ENCODE results near the gene ETS1.

ETS1 gene

GRCh38 chr11:128629516-128630106 lies 42.3 kb upstream of the ETS1 start:
- no peak overlapping the region for H3K27ac ChIP-seq
- ChIA-PET POLR2A (ENCODE audit: low non-redundant PET) (no interaction called here), CTCF (interaction anchor here (0.5 to 4.4 kb wide), 8 partner anchors 8 to 598 kb away, joined by 3 to 28 read pairs (median 4); no protein-coding TSS in a partner anchor)
- DNase-seq (ENCODE audit: low spot score), result no peak
- TF ChIP-seq, protein P1, sequence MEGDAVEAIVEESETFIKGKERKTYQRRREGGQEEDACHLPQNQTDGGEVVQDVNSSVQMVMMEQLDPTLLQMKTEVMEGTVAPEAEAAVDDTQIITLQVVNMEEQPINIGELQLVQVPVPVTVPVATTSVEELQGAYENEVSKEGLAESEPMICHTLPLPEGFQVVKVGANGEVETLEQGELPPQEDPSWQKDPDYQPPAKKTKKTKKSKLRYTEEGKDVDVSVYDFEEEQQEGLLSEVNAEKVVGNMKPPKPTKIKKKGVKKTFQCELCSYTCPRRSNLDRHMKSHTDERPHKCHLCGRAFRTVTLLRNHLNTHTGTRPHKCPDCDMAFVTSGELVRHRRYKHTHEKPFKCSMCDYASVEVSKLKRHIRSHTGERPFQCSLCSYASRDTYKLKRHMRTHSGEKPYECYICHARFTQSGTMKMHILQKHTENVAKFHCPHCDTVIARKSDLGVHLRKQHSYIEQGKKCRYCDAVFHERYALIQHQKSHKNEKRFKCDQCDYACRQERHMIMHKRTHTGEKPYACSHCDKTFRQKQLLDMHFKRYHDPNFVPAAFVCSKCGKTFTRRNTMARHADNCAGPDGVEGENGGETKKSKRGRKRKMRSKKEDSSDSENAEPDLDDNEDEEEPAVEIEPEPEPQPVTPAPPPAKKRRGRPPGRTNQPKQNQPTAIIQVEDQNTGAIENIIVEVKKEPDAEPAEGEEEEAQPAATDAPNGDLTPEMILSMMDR (conservative IDR thresholded peaks at IDR 0.05; ENCODE audit: low read depth), result no peak

DNA sequence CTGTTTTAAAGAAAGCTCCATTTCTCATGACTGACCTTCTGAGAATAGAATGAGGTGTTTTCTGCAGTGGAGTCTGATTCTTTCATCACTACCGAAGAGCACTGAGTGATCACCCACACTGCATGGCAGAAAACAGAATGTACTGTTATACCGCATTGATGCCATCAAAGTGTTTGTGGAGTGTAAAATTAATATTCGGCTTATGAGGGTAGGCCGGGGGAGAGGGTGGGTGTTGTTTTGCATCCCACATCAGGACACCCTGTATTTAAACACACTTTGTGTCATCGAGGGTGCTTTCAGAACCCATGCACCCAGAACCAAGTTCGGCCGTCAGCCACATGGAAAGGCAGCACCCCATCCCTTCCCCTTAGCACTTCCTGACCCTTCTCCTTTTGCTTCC lies 41.3 kb upstream of the ETS1 start:
- no peak for DNase-seq (ENCODE audit: low spot score)
- POLR2A ChIA-PET (ENCODE audit: low non-redundant PET), result no interaction called here
- no peak overlapping the region for H3K27ac ChIP-seq
- TF ChIP-seq, protein P1 (conservative IDR thresholded peaks at IDR 0.05; ENCODE audit: low read depth), result no peak
- CTCF ChIA-PET, result interaction anchor here (0.9 to 4.4 kb wide), 2 partner anchors 18 to 457 kb away, joined by 9 to 28 read pairs; no protein-coding TSS in a partner anchor

DNA sequence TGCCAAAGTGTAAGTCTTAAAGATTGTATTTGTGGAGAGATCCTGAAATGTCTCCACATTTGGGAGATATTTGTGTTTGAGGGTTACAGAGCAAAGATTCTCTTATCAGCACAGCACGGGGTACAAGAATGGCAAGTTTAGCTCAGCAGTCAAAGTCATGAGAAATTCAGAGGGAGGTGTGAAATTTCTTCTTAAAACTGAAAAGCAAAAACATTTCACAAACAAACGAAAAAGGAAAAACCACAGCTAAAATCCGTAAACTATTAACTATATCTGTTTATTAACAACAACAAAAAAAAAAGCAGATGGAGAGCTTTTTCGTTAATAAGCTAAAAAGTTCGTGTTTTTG lies 40.9 kb upstream of the ETS1 start:
- ChIA-PET POLR2A (ENCODE audit: low non-redundant PET) (no interaction called here), CTCF (interaction anchor here (0.9 to 4.4 kb wide), 2 partner anchors 18 to 456 kb away, joined by 9 to 28 read pairs; no protein-coding TSS in a partner anchor)
- DNase-seq (ENCODE audit: low spot score), result no peak
- H3K27ac ChIP-seq, result no peak overlapping the region
- TF ChIP-seq, protein P1 (conservative IDR thresholded peaks at IDR 0.05; ENCODE audit: low read depth), result no peak

DNA sequence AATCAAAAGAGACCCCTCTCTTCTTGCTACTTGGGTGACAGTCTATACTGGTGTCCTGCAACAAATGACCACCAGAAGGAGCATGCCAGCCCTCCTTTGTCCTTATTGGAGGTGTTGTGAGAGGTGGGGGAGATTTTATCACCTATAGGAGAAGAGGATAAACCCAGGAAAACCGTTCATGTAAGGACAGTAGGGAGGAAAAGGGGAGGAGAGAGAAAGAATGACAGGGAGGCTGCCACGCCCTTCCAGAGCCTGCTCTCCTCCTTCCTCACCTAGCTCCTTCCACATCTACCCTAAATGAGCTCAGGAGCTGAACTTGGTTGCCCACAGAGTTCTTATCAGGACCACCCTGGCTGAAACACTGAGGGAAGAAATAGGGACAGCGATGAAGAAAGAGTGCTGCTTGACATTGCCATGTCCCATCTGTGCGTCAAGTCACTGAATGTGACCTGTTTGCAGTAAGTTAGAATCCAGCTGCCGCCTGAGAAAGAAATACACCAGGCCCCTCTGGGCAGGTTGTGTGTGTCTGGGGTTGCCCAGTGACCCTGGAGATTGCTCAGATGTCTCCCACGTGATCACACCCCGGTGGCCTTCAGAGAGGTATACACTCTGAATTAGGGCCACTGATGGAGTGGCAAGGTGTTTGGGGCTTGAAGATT lies 40.4 kb upstream of the ETS1 start:
- H3K27ac ChIP-seq, result no peak overlapping the region
- TF ChIP-seq, protein P1 (conservative IDR thresholded peaks at IDR 0.05; ENCODE audit: low read depth), result no peak
- ChIA-PET POLR2A (ENCODE audit: low non-redundant PET) (no interaction called here), CTCF (interaction anchor here (0.9 kb wide), 1 partner anchor 18 kb away, joined by 9 read pairs; no protein-coding TSS in a partner anchor)
- no peak for DNase-seq (ENCODE audit: low spot score)

- POLR2A ChIA-PET (ENCODE audit: low non-redundant PET), result no interaction called here
Observed at GRCh38 chr11:128626913-128627665, 39.7 kb upstream of the ETS1 start.

DNA sequence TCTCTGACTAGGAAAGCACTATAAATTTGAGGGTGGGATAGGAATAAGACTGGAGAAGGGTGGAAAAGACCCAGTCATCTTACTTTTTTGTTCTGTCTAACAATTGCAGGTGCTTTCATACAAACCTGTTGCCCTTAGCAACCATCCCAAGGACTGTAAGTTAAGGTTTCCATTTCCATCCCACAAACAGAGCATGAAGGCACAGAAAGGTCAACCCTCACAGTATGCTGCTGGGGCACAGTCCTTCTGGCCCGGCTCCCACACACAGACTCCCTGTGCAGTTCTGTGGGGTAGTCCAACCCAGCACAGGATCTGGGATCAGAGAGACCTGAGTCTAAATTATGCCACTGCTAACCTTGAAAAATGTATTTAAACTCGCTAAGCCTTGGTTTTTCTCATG lies 38.4 kb upstream of the ETS1 start:
- POLR2A ChIA-PET (ENCODE audit: low non-redundant PET), result no interaction called here
- CTCF ChIA-PET, result no interaction called here

More at GRCh38 chr11:128626913-128627665, 39.7 kb upstream of the ETS1 start:
- DNase-seq (ENCODE audit: low spot score), result no peak
- H3K27ac ChIP-seq, result no peak overlapping the region
- CTCF ChIA-PET, result no interaction called here
- TF ChIP-seq, protein P1 (conservative IDR thresholded peaks at IDR 0.05; ENCODE audit: low read depth), result no peak

More for the DNA sequence above, 38.4 kb upstream of the ETS1 start:
- TF ChIP-seq, protein P1 (conservative IDR thresholded peaks at IDR 0.05; ENCODE audit: low read depth), result no peak
- H3K27ac ChIP-seq, result no peak overlapping the region
- DNase-seq (ENCODE audit: low spot score), result no peak
